H9 (cell line): ENCODE measurements around the gene RHOV. TPM values are rescaled to one million over a fixed set of nuclear protein-coding genes. Genes with fewer than 3 reads are reported as not detected.

Experiments
- DNase-seq: peaks from one replicate; pipeline ENCODE4 v3.0.0-alpha.2; 2017
- H2AFZ ChIP-seq: one replicate; pipeline ENCODE4 v1.6.1; 2013; ENCODE audit warnings: mild to moderate bottlenecking, low read length, control low read depth, moderate library complexity
- H2AK5ac ChIP-seq: 2 replicates; pipeline ENCODE4 v1.6.1; 2013; ENCODE audit warnings: low read length, control low read depth, mixed read lengths; ENCODE audit not compliant: insufficient read length
- H2BK120ac ChIP-seq: one replicate; pipeline ENCODE4 v1.6.1; 2013; ENCODE audit warnings: low read depth, mild to moderate bottlenecking, low read length, control low read depth, inconsistent platforms; ENCODE audit not compliant: poor library complexity, severe bottlenecking
- H2BK12ac ChIP-seq: 2 replicates; pipeline ENCODE4 v1.6.1; 2013; ENCODE audit warnings: low read length, control low read depth, mixed read lengths, low read depth; ENCODE audit not compliant: insufficient read length
- H2BK15ac ChIP-seq: 2 replicates; pipeline ENCODE4 v1.6.1; 2013; ENCODE audit warnings: low read depth, low read length, control low read depth
- H2BK20ac ChIP-seq: one replicate; pipeline ENCODE4 v1.6.1; 2013; ENCODE audit warnings: low read depth, mild to moderate bottlenecking, low read length, control low read depth, inconsistent platforms; ENCODE audit not compliant: poor library complexity, severe bottlenecking
- H2BK5ac ChIP-seq: 2 replicates; pipeline ENCODE4 v1.6.1; 2013; ENCODE audit warnings: low read length, control low read depth, mixed read lengths; ENCODE audit not compliant: insufficient read length
- H3K14ac ChIP-seq: 2 replicates; pipeline ENCODE4 v1.6.1; 2013; ENCODE audit warnings: low read length, control low read depth; ENCODE audit not compliant: insufficient read depth
- H3K18ac ChIP-seq: 2 replicates; pipeline ENCODE4 v1.6.1; 2013; ENCODE audit warnings: low read depth, mild to moderate bottlenecking, mixed read lengths, low read length, control low read depth; ENCODE audit not compliant: insufficient read length
- H3K23ac ChIP-seq: 2 replicates; pipeline ENCODE4 v1.6.1; 2013; ENCODE audit warnings: low read length, control low read depth, mixed read lengths, low read depth; ENCODE audit not compliant: insufficient read length
- H3K23me2 ChIP-seq: 2 replicates; pipeline ENCODE4 v1.6.1; 2013; ENCODE audit warnings: low read depth, mild to moderate bottlenecking, mixed read lengths, low read length, control low read depth; ENCODE audit not compliant: insufficient read length, poor library complexity, severe bottlenecking
- H3K27ac ChIP-seq: 2 replicates; pipeline ENCODE4 v1.5.1; 2013; ENCODE audit warnings: low read length, control low read depth, mixed read lengths, low read depth; ENCODE audit not compliant: insufficient read length
- H3K27me3 ChIP-seq: 2 replicates; pipeline ENCODE4 v1.6.1; 2013; ENCODE audit warnings: low read length, control low read depth, inconsistent platforms; ENCODE audit not compliant: insufficient read depth
- H3K4ac ChIP-seq: 2 replicates; pipeline ENCODE4 v1.6.1; 2013; ENCODE audit warnings: low read depth, mild to moderate bottlenecking, control low read depth, inconsistent platforms, low read length, moderate library complexity
- H3K4me1 ChIP-seq: 2 replicates; pipeline ENCODE4 v1.6.1; 2013; ENCODE audit warnings: low read length, control low read depth, inconsistent platforms; ENCODE audit not compliant: insufficient read depth
- H3K4me2 ChIP-seq: 2 replicates; pipeline ENCODE4 v1.6.1; 2013; ENCODE audit warnings: low read length, control low read depth, mixed read lengths; ENCODE audit not compliant: insufficient read length, insufficient read depth
- H3K56ac ChIP-seq: 2 replicates; pipeline ENCODE4 v1.6.1; 2013; ENCODE audit warnings: low read depth, mild to moderate bottlenecking, mixed read lengths, low read length, control low read depth; ENCODE audit not compliant: insufficient read length
- H3K79me1 ChIP-seq: 2 replicates; pipeline ENCODE4 v1.6.1; 2013; ENCODE audit warnings: low read depth, mild to moderate bottlenecking, moderate library complexity, low read length, control low read depth, inconsistent platforms; ENCODE audit not compliant: insufficient read depth, poor library complexity, severe bottlenecking
- H3K79me2 ChIP-seq: 2 replicates; pipeline ENCODE4 v1.6.1; 2013; ENCODE audit warnings: low read length, control low read depth, inconsistent platforms; ENCODE audit not compliant: insufficient read depth
- H3K9ac ChIP-seq: 2 replicates; pipeline ENCODE4 v1.6.1; 2013; ENCODE audit warnings: low read length, control low read depth, mixed read lengths; ENCODE audit not compliant: insufficient read length; ENCODE audit errors: extremely low read depth
- H3K9me3 ChIP-seq: one replicate; pipeline ENCODE4 v1.6.1; 2013; ENCODE audit warnings: low read depth, low read length, inconsistent platforms; ENCODE audit not compliant: control insufficient read depth
- H3T11ph ChIP-seq: one replicate; pipeline ENCODE4 v1.6.1; 2013; ENCODE audit warnings: mild to moderate bottlenecking, low read length, control low read depth, inconsistent platforms
- H4K20me1 ChIP-seq: one replicate; pipeline ENCODE4 v1.6.1; 2013; ENCODE audit not compliant: control insufficient read depth, insufficient read length, insufficient read depth
- H4K5ac ChIP-seq: 2 replicates; pipeline ENCODE4 v1.6.1; 2013; ENCODE audit warnings: low read depth, mild to moderate bottlenecking, mixed read lengths, low read length, control low read depth; ENCODE audit not compliant: insufficient read length
- H4K8ac ChIP-seq: replicated peaks from 2 replicates; pipeline ENCODE4 v1.6.1; 2013; ENCODE audit warnings: low read length, control low read depth, mixed read lengths, low read depth; ENCODE audit not compliant: insufficient read length
- H4K91ac ChIP-seq: 2 replicates; pipeline ENCODE4 v1.6.1; 2013; ENCODE audit warnings: low read depth, mild to moderate bottlenecking, moderate library complexity, mixed read lengths, low read length, control low read depth; ENCODE audit not compliant: insufficient read length
- H3K27ac Mint-ChIP-seq, 3 experiments: 2 replicates in 2 of 3; 3 replicates in 1 of 3; pipeline ENCODE4 v1.8.0; 2020 to 2021; ENCODE audit warnings: mixed read lengths in 3 of 3, mild to moderate bottlenecking in 1 of 3, moderate library complexity in 1 of 3
- H3K27me3 Mint-ChIP-seq: 2 replicates; pipeline ENCODE4 v1.8.0; 2021; ENCODE audit warnings: low read depth, mild to moderate bottlenecking, moderate library complexity, mixed read lengths
- H3K36me3 Mint-ChIP-seq, 3 experiments: 2 replicates in 2 of 3; 3 replicates in 1 of 3; pipeline ENCODE4 v1.8.0; 2020 to 2021; ENCODE audit warnings: low read depth in 3 of 3, mixed read lengths in 3 of 3; ENCODE audit not compliant: insufficient read depth in 1 of 3
- H3K4me1 Mint-ChIP-seq, 2 experiments: 2 replicates each; pipeline ENCODE4 v1.8.0; 2020; ENCODE audit warnings: mixed read lengths in 2 of 2
- H3K4me3 Mint-ChIP-seq, 2 experiments: 2 replicates in 1 of 2; 3 replicates in 1 of 2; pipeline ENCODE4 v1.8.0; 2020 to 2021; ENCODE audit warnings: mild to moderate bottlenecking in 2 of 2, mixed read lengths in 2 of 2, moderate library complexity in 1 of 2
- H3K9me3 Mint-ChIP-seq, 2 experiments: 2 replicates in 1 of 2; 3 replicates in 1 of 2; pipeline ENCODE4 v1.8.0; 2020; ENCODE audit warnings: mild to moderate bottlenecking in 2 of 2, mixed read lengths in 2 of 2, moderate library complexity in 1 of 2
- CTCF ChIP-seq: fragments of 200-600 bp; sonication (generic); conservative IDR thresholded peaks from 3 replicates; pipeline ENCODE4 v1.8.0; 2021; ENCODE audit warnings: antibody characterized with exemption, mild to moderate bottlenecking
- WGBS: extraction: QIAGEN DNeasy Blood & Tissue Kit; methylation state at CpG from one replicate; pipeline ENCODE4 v1.1.7; 2013; ENCODE audit warnings: missing lambda C conversion rate, low lambda C conversion rate, mixed read lengths; ENCODE audit not compliant: insufficient read length; ENCODE audit errors: extremely low coverage; 5-methylcytosine and 5-hydroxymethylcytosine counted together
- total RNA-seq: library from RNA; stranded (reverse); gene quantifications from 2 replicates; pipeline ENCODE4 v1.2.1, GENCODE V29; 2021

Gene RHOV
- total RNA-seq, 1 experiment from 2014 or later = 3.9 TPM

GRCh38 chr15:40854161-40854560 lies 19.9 kb downstream of the RHOV start:
- no peaks in the 10 kb centered on the region for H3K9me3 Mint-ChIP-seq
- Histone ChIP-seq H2BK5ac (no peak overlapping the region), H3K56ac (no peak overlapping the region), H3K4me1 (no peaks in the 10 kb centered on the region), H3K79me2 (no peaks in the 10 kb centered on the region), H2AFZ (no peak overlapping the region), H2BK20ac (no peak overlapping the region), H3K9ac (no peak overlapping the region), H3K4me2 (no peak overlapping the region), H4K91ac (no peak overlapping the region), H2AK5ac (no peak overlapping the region), H4K20me1 (no peaks in the 10 kb centered on the region), H3K18ac (no peak overlapping the region), H4K5ac (no peak overlapping the region), H3K27me3 (no peaks in the 10 kb centered on the region), H3K23ac (no peak overlapping the region), H2BK120ac (no peak overlapping the region), H4K8ac (no peak overlapping the region), H2BK15ac (no peak overlapping the region), H3K9me3 (no peaks in the 10 kb centered on the region), H3K27ac (no peak overlapping the region), H3K14ac (no peak overlapping the region), H3K23me2 (no peaks in the 10 kb centered on the region), H3K4ac (no peak overlapping the region), H2BK12ac (no peak overlapping the region), H3T11ph (no peak overlapping the region), H3K79me1 (no peaks in the 10 kb centered on the region)
- no peak overlapping the region for H3K27ac Mint-ChIP-seq
- peaks cover 25 to 80% (median 77%) of the 10 kb centered on the region in 3 experiments; a peak in 6 of 7 replicates for H3K36me3 Mint-ChIP-seq
- no peak for TF ChIP-seq CTCF
- DNase-seq = no peak
- no CpG with 5 or more reads among the region's 10 CpGs for WGBS
- H3K4me1 Mint-ChIP-seq = peaks cover 15 to 17% of the 10 kb centered on the region in 2 experiments
- H3K27me3 Mint-ChIP-seq = no peaks in the 10 kb centered on the region
- no peak overlapping the region for H3K4me3 Mint-ChIP-seq
